Embryonic facial prominence (tissue), 1 donor: ENCODE measurements around the gene PLEKHJ1.

Experiments used
- DNase-seq: peaks from one replicate; pipeline ENCODE4 v3.0.0-alpha.2; 2016; ENCODE audit errors: extremely low spot score

PLEKHJ1 gene

GRCh38 chr19:2249010-2249866 is 13.1 kb upstream of the PLEKHJ1 start, which contains the start of gene AMH:
Gene AMH, plus strand, starts transcription at chr19:2249323. Its CDS starts 10 bp downstream, at chr19:2249333.
- no peak for DNase-seq

- no peak for DNase-seq
These were observed 12.2 kb upstream of the PLEKHJ1 start for GRCh38 chr19:2248136-2249009.

- no peak for DNase-seq
These were observed 11.4 kb upstream of the PLEKHJ1 start for GRCh38 chr19:2247433-2248101.

- no peak for DNase-seq
These were observed 10.8 kb upstream of the PLEKHJ1 start for GRCh38 chr19:2246801-2247361.

- no peak for DNase-seq
These were observed 10.0 kb upstream of the PLEKHJ1 start for GRCh38 chr19:2246014-2246620.

GRCh38 chr19:2245273-2245672 is 9.1 kb upstream of the PLEKHJ1 start:
- no peak for DNase-seq

- no peak for DNase-seq
These were observed 8.4 kb upstream of the PLEKHJ1 start for GRCh38 chr19:2244486-2244885.

- no peak for DNase-seq
These were observed 7.9 kb upstream of the PLEKHJ1 start for GRCh38 chr19:2244125-2244411.

- DNase-seq: no peak
These were observed 7.4 kb upstream of the PLEKHJ1 start for GRCh38 chr19:2243274-2244124.

GRCh38 chr19:2242816-2243215 is 6.7 kb upstream of the PLEKHJ1 start:
- DNase-seq: no peak

- no peak for DNase-seq
These were observed 6.0 kb upstream of the PLEKHJ1 start for GRCh38 chr19:2242092-2242537.

GRCh38 chr19:2240881-2241760 is 5.0 kb upstream of the PLEKHJ1 start:
- DNase-seq: no peak

GRCh38 chr19:2239771-2240770 is 3.9 kb upstream of the PLEKHJ1 start:
- no peak for DNase-seq

- no peak for DNase-seq
These were observed 3.0 kb upstream of the PLEKHJ1 start for GRCh38 chr19:2239173-2239572.

GRCh38 chr19:2237869-2238153 is 1.7 kb upstream of the PLEKHJ1 start:
- DNase-seq: no peak

- DNase-seq: no peak
These were observed 1.1 kb upstream of the PLEKHJ1 start for GRCh38 chr19:2237051-2237868.

- no peak for DNase-seq
These were observed 140 bp downstream of the PLEKHJ1 start for GRCh38 chr19:2236064-2236313.
